GM19468 (cell line): ENCODE results near the gene SYNPO2.
"Not testable (repeated sequence)": the region's sequence is repeated elsewhere in the genome, so short reads cannot be mapped to it uniquely, and the experiment has no call there.

Source experiments
- ATAC-seq: cut with Tn5 transposase; IDR thresholded peaks from one replicate; pipeline ENCODE4 v1.9.1; 2021; ENCODE audit warnings: mild to moderate bottlenecking, moderate library complexity, moderate number of reproducible peaks; ENCODE audit not compliant: unreplicated experiment; ENCODE audit errors: extremely low read depth

The SYNPO2 gene

GRCh38 chr4:119041951-119042560 lies 153.4 kb downstream of the SYNPO2 start:
- peak; percentile 62 for ATAC-seq

- ATAC-seq, result no peak
These were observed 157.6 kb downstream of the SYNPO2 start for GRCh38 chr4:119046263-119046662.

GRCh38 chr4:119047059-119047458 lies 158.4 kb downstream of the SYNPO2 start:
- not testable (repeated sequence) for ATAC-seq

- ATAC-seq, result no peak
These were observed 159.8 kb downstream of the SYNPO2 start for GRCh38 chr4:119048446-119048845.

- no peak for ATAC-seq
These were observed 160.7 kb downstream of the SYNPO2 start for GRCh38 chr4:119049342-119049741.

GRCh38 chr4:119050527-119051090 lies 162.0 kb downstream of the SYNPO2 start:
- ATAC-seq, result no peak

- no peak for ATAC-seq
These were observed 164.6 kb downstream of the SYNPO2 start for GRCh38 chr4:119053245-119053644.

- no peak for ATAC-seq
These were observed 165.3 kb downstream of the SYNPO2 start for GRCh38 chr4:119053997-119054396.

- ATAC-seq, result no peak
These were observed 168.8 kb downstream of the SYNPO2 start for GRCh38 chr4:119057417-119057816.

GRCh38 chr4:119059221-119059620 lies 170.6 kb downstream of the SYNPO2 start:
- no peak for ATAC-seq

- ATAC-seq, result not testable (repeated sequence)
These were observed 178.5 kb downstream of the SYNPO2 start for GRCh38 chr4:119067125-119067524.

- ATAC-seq, result not testable (repeated sequence)
These were observed 179.2 kb downstream of the SYNPO2 start for GRCh38 chr4:119067670-119068360.

GRCh38 chr4:119068529-119068962 lies 179.9 kb downstream of the SYNPO2 start:
- ATAC-seq, result no peak

GRCh38 chr4:119070301-119070700 lies 181.6 kb downstream of the SYNPO2 start:
- no peak for ATAC-seq

- no peak for ATAC-seq
These were observed 192.3 kb downstream of the SYNPO2 start for GRCh38 chr4:119080721-119081541.

GRCh38 chr4:119081542-119081859 lies 192.8 kb downstream of the SYNPO2 start:
- ATAC-seq, result no peak

- no peak for ATAC-seq
These were observed 193.3 kb downstream of the SYNPO2 start for GRCh38 chr4:119081943-119082342.

GRCh38 chr4:119082661-119083060 lies 194.0 kb downstream of the SYNPO2 start:
- ATAC-seq, result no peak

GRCh38 chr4:119084513-119084912 lies 195.9 kb downstream of the SYNPO2 start:
- ATAC-seq, result no peak

GRCh38 chr4:119087121-119087520 lies 198.5 kb downstream of the SYNPO2 start:
- ATAC-seq, result no peak

GRCh38 chr4:119087656-119088055 lies 199.0 kb downstream of the SYNPO2 start:
- no peak for ATAC-seq
